ENCODE results near the gene TSPAN18.

- TF ChIP-seq ZNF223 (tag by site-specific recombination; IDR thresholded peaks at IDR 0.05): no peak
- no peak for TF ChIP-seq PRDM6 (tag by site-specific recombination; IDR thresholded peaks at IDR 0.05)
- TF ChIP-seq, protein P1, sequence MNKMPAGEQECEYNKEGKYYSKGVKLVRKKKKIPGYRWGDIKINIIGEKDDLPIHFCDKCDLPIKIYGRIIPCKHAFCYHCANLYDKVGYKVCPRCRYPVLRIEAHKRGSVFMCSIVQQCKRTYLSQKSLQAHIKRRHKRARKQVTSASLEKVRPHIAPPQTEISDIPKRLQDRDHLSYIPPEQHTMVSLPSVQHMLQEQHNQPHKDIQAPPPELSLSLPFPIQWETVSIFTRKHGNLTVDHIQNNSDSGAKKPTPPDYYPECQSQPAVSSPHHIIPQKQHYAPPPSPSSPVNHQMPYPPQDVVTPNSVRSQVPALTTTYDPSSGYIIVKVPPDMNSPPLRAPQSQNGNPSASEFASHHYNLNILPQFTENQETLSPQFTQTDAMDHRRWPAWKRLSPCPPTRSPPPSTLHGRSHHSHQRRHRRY (tag by site-specific recombination; IDR thresholded peaks at IDR 0.05): no peak
- no peak for TF ChIP-seq ZNF354C (tag by site-specific recombination; IDR thresholded peaks at IDR 0.05; ENCODE audit: borderline replicate concordance, low read depth)
- TF ChIP-seq ZNF280D (tag by site-specific recombination; IDR thresholded peaks at IDR 0.05): no peak
- TF ChIP-seq PRDM2 (tag by site-specific recombination; IDR thresholded peaks at IDR 0.05; ENCODE audit: borderline replicate concordance): no peak
- no peak for TF ChIP-seq ZFP37 (tag by site-specific recombination; IDR thresholded peaks at IDR 0.05)
- TF ChIP-seq ZNF776 (tag by site-specific recombination; IDR thresholded peaks at IDR 0.05; ENCODE audit: borderline replicate concordance): no peak
- TF ChIP-seq, protein P2, sequence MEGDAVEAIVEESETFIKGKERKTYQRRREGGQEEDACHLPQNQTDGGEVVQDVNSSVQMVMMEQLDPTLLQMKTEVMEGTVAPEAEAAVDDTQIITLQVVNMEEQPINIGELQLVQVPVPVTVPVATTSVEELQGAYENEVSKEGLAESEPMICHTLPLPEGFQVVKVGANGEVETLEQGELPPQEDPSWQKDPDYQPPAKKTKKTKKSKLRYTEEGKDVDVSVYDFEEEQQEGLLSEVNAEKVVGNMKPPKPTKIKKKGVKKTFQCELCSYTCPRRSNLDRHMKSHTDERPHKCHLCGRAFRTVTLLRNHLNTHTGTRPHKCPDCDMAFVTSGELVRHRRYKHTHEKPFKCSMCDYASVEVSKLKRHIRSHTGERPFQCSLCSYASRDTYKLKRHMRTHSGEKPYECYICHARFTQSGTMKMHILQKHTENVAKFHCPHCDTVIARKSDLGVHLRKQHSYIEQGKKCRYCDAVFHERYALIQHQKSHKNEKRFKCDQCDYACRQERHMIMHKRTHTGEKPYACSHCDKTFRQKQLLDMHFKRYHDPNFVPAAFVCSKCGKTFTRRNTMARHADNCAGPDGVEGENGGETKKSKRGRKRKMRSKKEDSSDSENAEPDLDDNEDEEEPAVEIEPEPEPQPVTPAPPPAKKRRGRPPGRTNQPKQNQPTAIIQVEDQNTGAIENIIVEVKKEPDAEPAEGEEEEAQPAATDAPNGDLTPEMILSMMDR (tag by site-specific recombination; IDR thresholded peaks at IDR 0.05): no peak
- no peak for TF ChIP-seq KLF9 (tag by site-specific recombination; IDR thresholded peaks at IDR 0.05; ENCODE audit: low read depth)
- TF ChIP-seq YY1 (tag by site-specific recombination; IDR thresholded peaks at IDR 0.05): no peak
- no peak for TF ChIP-seq HOXC10 (CRISPR knock-in tag; IDR thresholded peaks at IDR 0.05)
- TF ChIP-seq, protein P3, sequence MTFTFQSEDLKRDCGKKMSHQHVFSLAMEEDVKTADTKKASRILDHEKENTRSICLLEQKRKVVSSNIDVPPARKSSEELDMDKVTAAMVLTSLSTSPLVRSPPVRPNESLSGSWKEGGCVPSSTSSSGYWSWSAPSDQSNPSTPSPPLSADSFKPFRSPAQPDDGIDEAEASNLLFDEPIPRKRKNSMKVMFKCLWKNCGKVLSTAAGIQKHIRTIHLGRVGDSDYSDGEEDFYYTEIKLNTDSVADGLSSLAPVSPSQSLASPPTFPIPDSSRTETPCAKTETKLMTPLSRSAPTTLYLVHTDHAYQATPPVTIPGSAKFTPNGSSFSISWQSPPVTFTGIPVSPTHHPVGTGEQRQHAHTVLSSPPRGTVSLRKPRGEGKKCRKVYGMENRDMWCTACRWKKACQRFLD (tag by site-specific recombination; IDR thresholded peaks at IDR 0.05): no peak
These were observed 197.0 kb downstream of the TSPAN18 start for GRCh38 chr11:44923806-44924205.
